SK-N-SH (cell line): ENCODE results near the gene ADGRG3. TPM values are rescaled to one million over a fixed set of nuclear protein-coding genes. Genes with fewer than 3 reads are reported as not detected.

Experiments used
- CTCF ChIA-PET: fragments of 300-600, 350-600 bp; formaldehyde crosslinking; extraction: SDS; loops from one replicate; lab custom pipeline; 2021; lab: Yijun Ruan, JAX
- POLR2A ChIA-PET: fragments of 350-600 bp; sonication (Branson Sonifier 250); formaldehyde crosslinking; extraction: SDS; loops from one replicate; lab custom pipeline; 2020; ENCODE audit warnings: antibody characterized with exemption, inconsistent platforms; lab: Yijun Ruan, JAX
- DNase-seq: peaks from one replicate; pipeline ENCODE4 v3.0.0; 2012
- H2AFZ ChIP-seq: fragments of 200-600 bp; sonication (generic); 2 replicates; pipeline ENCODE4 v1.8.1; 2016; ENCODE audit warnings: antibody characterized with exemption, mild to moderate bottlenecking, low read depth
- H3F3A ChIP-seq: fragments of 200-600 bp; sonication (generic); replicated peaks from 2 replicates; pipeline ENCODE3; 2016; ENCODE audit warnings: antibody characterized with exemption, mild to moderate bottlenecking; ENCODE audit not compliant: insufficient read depth
- H3K27ac ChIP-seq, 2 experiments: fragments of 200-500 bp in 1 of 2; fragments of 200-600 bp in 1 of 2; sonication (Bioruptor generic) in 1 of 2; sonication (generic), shearing (Covaris generic) in 1 of 2; 2 replicates each; pipeline versions ENCODE4 v1.5.1 to v1.6.1; 2014 to 2016; ENCODE audit warnings: low read depth in 2 of 2, inconsistent platforms in 1 of 2, low read length in 1 of 2, mild to moderate bottlenecking in 1 of 2, mixed read lengths in 1 of 2
- H3K27me3 ChIP-seq: fragments of 200-600 bp; sonication (generic), shearing (Covaris generic); 2 replicates; pipeline ENCODE4 v1.6.1; 2016; ENCODE audit warnings: mixed run types; ENCODE audit not compliant: insufficient read depth
- H3K36me3 ChIP-seq, 2 experiments: fragments of 200-500 bp in 1 of 2; fragments of 200-600 bp in 1 of 2; sonication (Bioruptor generic) in 1 of 2; sonication (generic) in 1 of 2; replicated peaks in 1 of 2; 2 replicates each; pipeline versions ENCODE3 to v1.5.1; 2014 to 2016; ENCODE audit warnings: low read length in 1 of 2, mild to moderate bottlenecking in 1 of 2; ENCODE audit not compliant: insufficient read depth in 2 of 2, control insufficient read depth in 1 of 2
- H3K4me1 ChIP-seq, 2 experiments: fragments of 200-500 bp in 1 of 2; fragments of 200-600 bp in 1 of 2; sonication (Bioruptor generic) in 1 of 2; sonication (generic), shearing (Covaris generic) in 1 of 2; 2 replicates each; pipeline versions ENCODE4 v1.5.1 to v1.6.1; 2014 to 2016; ENCODE audit warnings: low read depth in 1 of 2, low read length in 1 of 2, mixed run types in 1 of 2; ENCODE audit not compliant: insufficient read depth in 2 of 2, control insufficient read depth in 1 of 2
- H3K4me2 ChIP-seq: fragments of 200-600 bp; sonication (generic), shearing (Covaris generic); 2 replicates; pipeline ENCODE4 v1.6.1; 2017; ENCODE audit warnings: mixed run types
- H3K4me3 ChIP-seq, 2 experiments: fragments of 200-500 bp in 1 of 2; fragments of 200-600 bp in 1 of 2; sonication (Bioruptor generic) in 1 of 2; sonication (generic), shearing (Covaris generic) in 1 of 2; 2 replicates each; pipeline versions ENCODE4 v1.5.1 to v1.8.1; 2014 to 2016; ENCODE audit warnings: low read depth in 2 of 2, inconsistent platforms in 1 of 2, low read length in 1 of 2, mild to moderate bottlenecking in 1 of 2, mixed read lengths in 1 of 2, moderate library complexity in 1 of 2
- H3K79me2 ChIP-seq: fragments of 200-600 bp; sonication (generic); 2 replicates; pipeline ENCODE4 v1.8.1; 2017; ENCODE audit warnings: mild to moderate bottlenecking; ENCODE audit not compliant: insufficient read depth
- H3K9ac ChIP-seq: fragments of 200-600 bp; sonication (generic); 2 replicates; pipeline ENCODE4 v1.6.1; 2017; ENCODE audit warnings: mixed run types
- H3K9me2 ChIP-seq: fragments of 200-600 bp; sonication (generic); 2 replicates; pipeline ENCODE4 v1.6.1; 2017; ENCODE audit warnings: mixed run types
- H3K9me3 ChIP-seq: fragments of 200-600 bp; sonication (generic); 2 replicates; pipeline ENCODE4 v1.6.1; 2017; ENCODE audit warnings: mixed run types, mild to moderate bottlenecking, moderate library complexity
- H4K20me1 ChIP-seq: fragments of 200-600 bp; sonication (generic); 2 replicates; pipeline ENCODE4 v1.6.1; 2017; ENCODE audit warnings: mild to moderate bottlenecking, mixed run types; ENCODE audit not compliant: insufficient read depth
- CHD2 ChIP-seq: fragments of 150-350 bp; IDR thresholded peaks from 2 replicates; pipeline ENCODE4 v1.6.1; 2018; ENCODE audit warnings: low read length; ENCODE audit not compliant: partially characterized antibody
- ELF1 ChIP-seq: IDR thresholded peaks from 2 replicates; pipeline ENCODE4 v1.4.0; 2012
- EZH2phosphoT487 ChIP-seq: fragments of 200-600 bp; sonication (generic); IDR thresholded peaks from 2 replicates; pipeline ENCODE4 v1.6.1; 2017; ENCODE audit warnings: low read depth, mixed run types, mild to moderate bottlenecking, antibody characterized with exemption, moderate library complexity, borderline replicate concordance
- FOSL2 ChIP-seq: IDR thresholded peaks from 2 replicates; pipeline ENCODE4 v1.4.0; 2012; ENCODE audit warnings: low read depth, mild to moderate bottlenecking, moderate library complexity, borderline replicate concordance
- FOXJ3 ChIP-seq: sonication (generic); formaldehyde crosslinking; IDR thresholded peaks from 2 replicates; pipeline ENCODE4 v1.5.1; 2020; ENCODE audit warnings: mild to moderate bottlenecking, missing genetic modification reagents
- GABPA ChIP-seq: IDR thresholded peaks from 2 replicates; pipeline ENCODE4 v1.4.0; 2012; ENCODE audit warnings: low read depth, mild to moderate bottlenecking
- GATA2 ChIP-seq: sonication (generic); formaldehyde crosslinking; IDR thresholded peaks from 2 replicates; pipeline ENCODE4 v1.5.0; 2020; ENCODE audit warnings: mild to moderate bottlenecking, missing genetic modification reagents
- JUND ChIP-seq: IDR thresholded peaks from 2 replicates; pipeline ENCODE4 v1.4.0; 2012
- NFIC ChIP-seq: IDR thresholded peaks from 2 replicates; pipeline ENCODE4 v1.4.0; 2012; ENCODE audit warnings: borderline replicate concordance
- NRF1 ChIP-seq: IDR thresholded peaks from 2 replicates; pipeline ENCODE4 v1.6.1; 2012; ENCODE audit warnings: low read depth, mild to moderate bottlenecking, low read length
- POLR2AphosphoS5 ChIP-seq: IDR thresholded peaks from 2 replicates; pipeline ENCODE4 v1.6.1; 2012; ENCODE audit warnings: low read depth, low read length
- RXRA ChIP-seq: IDR thresholded peaks from 2 replicates; pipeline ENCODE4 v1.4.0; 2012; ENCODE audit warnings: low read depth, mild to moderate bottlenecking, borderline replicate concordance
- TAF1 ChIP-seq: IDR thresholded peaks from 2 replicates; pipeline ENCODE4 v1.6.1; 2012; ENCODE audit warnings: low read depth, mild to moderate bottlenecking, low read length, moderate library complexity, borderline replicate concordance
- USF2 ChIP-seq: fragments of 150-350 bp; IDR thresholded peaks from 2 replicates; pipeline ENCODE4 v1.6.1; 2017; ENCODE audit warnings: antibody characterized with exemption, low read length, low read depth, borderline replicate concordance
- ZBTB33 ChIP-seq: IDR thresholded peaks from 2 replicates; pipeline ENCODE4 v1.4.0; 2012; ENCODE audit warnings: low read depth, borderline replicate concordance
- WGBS: methylation state at CpG from one replicate; pipeline ENCODE4 v1.1.6; 2017; ENCODE audit warnings: low lambda C conversion rate; 5-methylcytosine and 5-hydroxymethylcytosine counted together
- polyA plus RNA-seq, 3 experiments: library from polyadenylated mRNA; depleted of rRNA; stranded (reverse); fragments of >200 nt; gene quantifications; 2 replicates each; pipeline ENCODE4 v1.2.3, GENCODE V29; 2012
- TF ChIP-seq, protein P1 (sequence below): fragments of 150-350 bp; IDR thresholded peaks from 2 replicates; pipeline ENCODE4 v1.6.1; 2016; ENCODE audit warnings: mild to moderate bottlenecking, low read depth, low read length

ADGRG3 gene
- polyA plus RNA-seq, 1 of the 3 experiments (the other 2 are of a cell fraction) = not detected

DNA sequence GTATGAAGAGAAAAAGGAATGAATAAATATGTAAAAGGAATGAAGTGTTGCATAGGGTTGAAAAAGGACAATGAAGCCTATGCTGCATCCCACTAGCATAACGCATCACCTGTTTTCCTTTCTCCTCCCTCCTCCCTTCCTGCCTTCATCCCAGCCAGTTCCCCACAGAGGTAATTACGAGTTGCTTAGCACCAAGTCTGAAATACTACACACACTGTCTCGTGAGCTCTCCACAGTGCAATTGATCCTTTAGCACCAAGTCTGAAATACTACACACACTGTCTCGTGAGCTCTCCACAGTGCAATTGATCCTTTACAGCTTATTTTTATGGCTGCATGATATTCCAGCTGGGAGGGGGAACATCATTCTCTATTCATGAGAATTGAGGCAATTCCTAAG is 25.4 kb downstream of the ADGRG3 start:
- H3K27me3 ChIP-seq = no peaks in the 10 kb centered on the region; the same call in 1 of the 2 replicates
- CTCF ChIA-PET = no interaction called here
- 62% methylated on average over 4 of the region's 4 CpGs for WGBS

DNA sequence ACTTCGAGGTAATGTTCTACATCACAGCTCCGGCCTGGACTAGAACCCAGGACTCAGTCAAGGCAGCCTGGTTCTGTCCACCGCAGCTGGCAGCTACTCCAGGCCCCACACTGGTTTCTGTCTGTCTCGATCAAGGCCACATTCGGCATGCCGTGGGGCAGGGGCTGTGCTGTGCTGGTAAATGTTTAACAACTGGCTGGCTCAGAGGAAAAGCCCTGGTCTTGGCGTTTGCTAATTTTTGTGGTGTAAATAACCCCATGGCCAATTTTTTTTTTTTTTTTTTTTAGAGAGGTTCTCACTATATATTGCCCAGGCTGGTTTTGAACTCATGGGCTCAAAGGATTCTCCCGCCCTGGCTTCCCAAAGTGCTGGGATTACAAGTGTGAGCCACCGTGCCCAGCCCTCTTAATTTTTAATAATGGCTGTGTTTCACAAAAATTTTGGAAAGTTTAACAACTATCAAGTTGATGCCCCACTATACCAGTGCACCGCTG is 26.2 kb downstream of the ADGRG3 start:
- no peak overlapping the region for H3K9ac ChIP-seq
- H3K27me3 ChIP-seq = no peaks in the 10 kb centered on the region; the same call in 1 of the 2 replicates
- H3K4me3 ChIP-seq = peak overlapping the region in 1 of 2 experiments; percentile 44; a peak in 1 of 4 replicates
- H2AFZ ChIP-seq = no peak overlapping the region
- no peaks in the 10 kb centered on the region for H3K79me2 ChIP-seq
- ChIA-PET POLR2A (no interaction called here), CTCF (interaction anchor here (0.7 to 1.0 kb wide), 3 partner anchors 112 to 174 kb away, joined by 3 read pairs; no protein-coding TSS in a partner anchor)
- no peaks in the 10 kb centered on the region for H4K20me1 ChIP-seq
- no peaks in the 10 kb centered on the region for H3K9me3 ChIP-seq
- TF ChIP-seq JUND = no peak
- TF ChIP-seq POLR2AphosphoS5 = no peak
- TF ChIP-seq NRF1 = no peak
- TF ChIP-seq RXRA = no peak
- no peaks in the 10 kb centered on the region for H3F3A ChIP-seq
- no peak overlapping the region for H3K27ac ChIP-seq
- no peaks in the 10 kb centered on the region for H3K36me3 ChIP-seq
- H3K4me2 ChIP-seq = no peak overlapping the region
- WGBS = 51% methylated on average over 10 of the region's 10 CpGs
- DNase-seq = no peak
- peaks cover 0 to 13% of the 10 kb centered on the region in 2 experiments; a peak in 1 of 4 replicates for H3K4me1 ChIP-seq
- H3K9me2 ChIP-seq = no peaks in the 10 kb centered on the region

More for the DNA sequence above, 25.4 kb downstream of the ADGRG3 start:
- no peaks in the 10 kb centered on the region for H3F3A ChIP-seq
- H3K27ac ChIP-seq = no peak overlapping the region
- TF ChIP-seq TAF1 = no peak
- TF ChIP-seq JUND = no peak
- H3K4me3 ChIP-seq = no peak overlapping the region
- POLR2A ChIA-PET = no interaction called here
- no peak overlapping the region for H3K4me2 ChIP-seq
- no peaks in the 10 kb centered on the region for H3K9me2 ChIP-seq
- no peaks in the 10 kb centered on the region for H4K20me1 ChIP-seq
- H2AFZ ChIP-seq = no peak overlapping the region
- H3K4me1 ChIP-seq = peaks cover 0 to 13% of the 10 kb centered on the region in 2 experiments; a peak in 1 of 4 replicates
- no peak for DNase-seq
- H3K9me3 ChIP-seq = no peaks in the 10 kb centered on the region
- H3K9ac ChIP-seq = no peak overlapping the region
- H3K36me3 ChIP-seq = no peaks in the 10 kb centered on the region
- H3K79me2 ChIP-seq = no peaks in the 10 kb centered on the region

- Histone ChIP-seq H3F3A (no peaks in the 10 kb centered on the region), H3K36me3 (no peaks in the 10 kb centered on the region), H3K4me1 (peaks cover 0 to 6% of the 10 kb centered on the region in 2 experiments; a peak in 1 of 4 replicates), H3K4me3 (peak within 1 kb of the TSS in 1 of 2 experiments; percentile 44; a peak in 2 of 4 replicates), H3K27ac (no peak within 1 kb of the TSS), H4K20me1 (no peaks in the 10 kb centered on the region), H3K4me2 (no peak within 1 kb of the TSS), H3K27me3 (no peaks in the 10 kb centered on the region; the same call in 1 of the 2 replicates), H2AFZ (no peak within 1 kb of the TSS), H3K9me3 (no peaks in the 10 kb centered on the region), H3K9ac (no peak within 1 kb of the TSS), H3K79me2 (no peaks in the 10 kb centered on the region), H3K9me2 (no peaks in the 10 kb centered on the region)
- ChIA-PET POLR2A (no interaction called here), CTCF (interaction anchor here (0.5 to 1.0 kb wide), 4 partner anchors 24 to 175 kb away, joined by 3 read pairs; no protein-coding TSS in a partner anchor)
- TF ChIP-seq FOXJ3 (no peak), EZH2phosphoT487 (no peak), USF2 (no peak), NFIC (no peak), ELF1 (no peak), GATA2 (CRISPR knock-in tag) (no peak), RXRA (no peak), ZBTB33 (no peak), CHD2 (peak; percentile 69), FOSL2 (no peak), GABPA (peak; percentile 78)
- TF ChIP-seq, protein P1, sequence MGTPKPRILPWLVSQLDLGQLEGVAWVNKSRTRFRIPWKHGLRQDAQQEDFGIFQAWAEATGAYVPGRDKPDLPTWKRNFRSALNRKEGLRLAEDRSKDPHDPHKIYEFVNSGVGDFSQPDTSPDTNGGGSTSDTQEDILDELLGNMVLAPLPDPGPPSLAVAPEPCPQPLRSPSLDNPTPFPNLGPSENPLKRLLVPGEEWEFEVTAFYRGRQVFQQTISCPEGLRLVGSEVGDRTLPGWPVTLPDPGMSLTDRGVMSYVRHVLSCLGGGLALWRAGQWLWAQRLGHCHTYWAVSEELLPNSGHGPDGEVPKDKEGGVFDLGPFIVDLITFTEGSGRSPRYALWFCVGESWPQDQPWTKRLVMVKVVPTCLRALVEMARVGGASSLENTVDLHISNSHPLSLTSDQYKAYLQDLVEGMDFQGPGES = no peak
- peak; percentile 90 for DNase-seq
- WGBS = 38% methylated on average over 7 of the region's 8 CpGs
Observed at GRCh38 chr16:57694725-57695679, 26.9 kb downstream of the ADGRG3 start, which contains the start of gene DRC7. DRC7 (plus strand) TSS chr16:57694806; CDS start chr16:57697950, 3,144 bp downstream.
